Panc1 (cell line): ENCODE measurements around the gene CSTA. TPM values are rescaled to one million over a fixed set of nuclear protein-coding genes. Genes with fewer than 3 reads are reported as not detected.

Experiments
- ATAC-seq: fragments of 200-7000 bp; cut with Tn5 transposase; 2 replicates; pipeline ENCODE4 v1.9.1; 2020; ENCODE audit warnings: mild to moderate bottlenecking, moderate library complexity
- BruUV-seq: library from RNA; stranded (reverse); fragments of 400-500 nt; replicated peaks from 2 replicates; lab custom pipeline; 2021; lab: Mats Ljungman, UMichigan
- CTCF ChIA-PET: fragments of 300-600 bp; sonication (Branson Sonifier 250); formaldehyde crosslinking; loops from one replicate; lab custom pipeline; 2022; ENCODE audit warnings: antibody characterized with exemption; lab: Charles Lee
- POLR2A ChIA-PET: fragments of 300-600 bp; sonication (Branson Sonifier 250); formaldehyde crosslinking; loops from one replicate; lab custom pipeline; 2022; ENCODE audit warnings: antibody characterized with exemption; lab: Charles Lee
- DNase-seq: peaks from one replicate; pipeline ENCODE4 v3.0.0-alpha.2; 2010; ENCODE audit warnings: low read depth, low spot score
- H3K27ac ChIP-seq: 2 replicates; pipeline ENCODE4 v1.5.1; 2011; ENCODE audit warnings: mild to moderate bottlenecking, low read length, inconsistent platforms
- H3K27me3 ChIP-seq: fragments of 200-500 bp; sonication (Bioruptor generic); 2 replicates; pipeline ENCODE4 v1.6.0; 2014; ENCODE audit warnings: low read length, inconsistent platforms; ENCODE audit not compliant: control insufficient read depth, insufficient read depth
- H3K36me3 ChIP-seq: fragments of 200-500 bp; sonication (Bioruptor generic); 2 replicates; pipeline ENCODE4 v1.5.1; 2014; ENCODE audit warnings: inconsistent platforms, mild to moderate bottlenecking, low read length, moderate library complexity; ENCODE audit not compliant: control insufficient read depth, insufficient read depth
- H3K4me1 ChIP-seq: 2 replicates; pipeline ENCODE4 v1.5.1; 2011; ENCODE audit warnings: inconsistent platforms, mild to moderate bottlenecking, low read length, moderate library complexity; ENCODE audit not compliant: control insufficient read depth, insufficient read depth
- H3K4me3 ChIP-seq, 2 experiments: 2 replicates each; pipeline ENCODE4 v1.5.1; 2011 to 2012; ENCODE audit warnings: low read depth in 2 of 2, low read length in 2 of 2, mild to moderate bottlenecking in 2 of 2, inconsistent platforms in 1 of 2, moderate library complexity in 1 of 2
- H3K9me3 ChIP-seq: fragments of 200-500 bp; sonication (Bioruptor generic); 2 replicates; pipeline ENCODE4 v1.5.1; 2014; ENCODE audit warnings: low read depth, mild to moderate bottlenecking, inconsistent platforms, low read length, moderate library complexity; ENCODE audit not compliant: control insufficient read depth, insufficient read depth
- POLR2AphosphoS5 ChIP-seq: IDR thresholded peaks from 2 replicates; pipeline ENCODE4 v1.6.1; 2012; ENCODE audit warnings: mild to moderate bottlenecking, low read depth, low read length, moderate library complexity
- REST ChIP-seq, 2 experiments: IDR thresholded peaks; 2 replicates each; pipeline ENCODE4 v1.6.1; 2011 to 2012; ENCODE audit warnings: low read depth in 2 of 2, control low read depth in 1 of 2, low read length in 1 of 2, mild to moderate bottlenecking in 1 of 2, moderate library complexity in 1 of 2; ENCODE audit not compliant: insufficient read depth in 1 of 2
- SIN3A ChIP-seq: IDR thresholded peaks from 2 replicates; pipeline ENCODE4 v1.6.1; 2012; ENCODE audit warnings: low read depth, mild to moderate bottlenecking, low read length, moderate library complexity, borderline replicate concordance; ENCODE audit not compliant: insufficient read depth
- TCF7L2 ChIP-seq: IDR thresholded peaks from 2 replicates; pipeline ENCODE4 v1.6.1; 2011; ENCODE audit warnings: mild to moderate bottlenecking, low read depth, low read length, inconsistent platforms
- in situ Hi-C: cut with HindIII; loops from 2 replicates; pipeline ENCODE4 v1.10.0; 2016; ENCODE audit warnings: low sequenced_read_pairs, low pct_unique_long_range_greater_than_20kb
- intact Hi-C: fragments of 100-400 bp; cut with micrococcal nuclease; formaldehyde crosslinking; loops from one replicate; pipeline ENCODE4 v1.10.0; 2022; ENCODE audit not compliant: unreplicated experiment
- total RNA-seq: library from RNA; stranded (reverse); gene quantifications from one replicate; pipeline ENCODE4 v1.2.1, GENCODE V29; 2021; ENCODE audit not compliant: unreplicated experiment
- TF ChIP-seq, protein P1 (sequence below): fragments of 450-650 bp; IDR thresholded peaks from 2 replicates; pipeline ENCODE4 v1.5.1; 2017; ENCODE audit warnings: mild to moderate bottlenecking

CSTA gene
- total RNA-seq, 1 experiment from 2014 or later, result not detected

GRCh38 chr3:122299872-122300460 lies 25.1 kb upstream of the CSTA start:
- ChIA-PET CTCF (interaction anchor here (0.7 to 0.8 kb wide), 3 partner anchors 14 to 767 kb away, joined by 3 to 4 read pairs (median 3); no protein-coding TSS in a partner anchor), POLR2A (interaction anchor here (0.7 kb wide), 1 partner anchor 21 kb away, joined by 4 read pairs; no protein-coding TSS in a partner anchor)
- Histone ChIP-seq H3K36me3 (no peaks in the 10 kb centered on the region), H3K4me1 (no peaks in the 10 kb centered on the region), H3K27ac (no peak overlapping the region), H3K9me3 (no peaks in the 10 kb centered on the region), H3K27me3 (no peaks in the 10 kb centered on the region), H3K4me3 (no peak overlapping the region)
- intact Hi-C loops, result loop anchor here (2.0 to 10.0 kb wide), 2 partner anchors 199 to 755 kb away; partner anchors contain the start of gene POLQ
- BruUV-seq, result no TSS peak
- ATAC-seq, result peak; percentile 71; the same call in 1 of the 2 replicates
- no peak for TF ChIP-seq TCF7L2
- TF ChIP-seq, protein P1, sequence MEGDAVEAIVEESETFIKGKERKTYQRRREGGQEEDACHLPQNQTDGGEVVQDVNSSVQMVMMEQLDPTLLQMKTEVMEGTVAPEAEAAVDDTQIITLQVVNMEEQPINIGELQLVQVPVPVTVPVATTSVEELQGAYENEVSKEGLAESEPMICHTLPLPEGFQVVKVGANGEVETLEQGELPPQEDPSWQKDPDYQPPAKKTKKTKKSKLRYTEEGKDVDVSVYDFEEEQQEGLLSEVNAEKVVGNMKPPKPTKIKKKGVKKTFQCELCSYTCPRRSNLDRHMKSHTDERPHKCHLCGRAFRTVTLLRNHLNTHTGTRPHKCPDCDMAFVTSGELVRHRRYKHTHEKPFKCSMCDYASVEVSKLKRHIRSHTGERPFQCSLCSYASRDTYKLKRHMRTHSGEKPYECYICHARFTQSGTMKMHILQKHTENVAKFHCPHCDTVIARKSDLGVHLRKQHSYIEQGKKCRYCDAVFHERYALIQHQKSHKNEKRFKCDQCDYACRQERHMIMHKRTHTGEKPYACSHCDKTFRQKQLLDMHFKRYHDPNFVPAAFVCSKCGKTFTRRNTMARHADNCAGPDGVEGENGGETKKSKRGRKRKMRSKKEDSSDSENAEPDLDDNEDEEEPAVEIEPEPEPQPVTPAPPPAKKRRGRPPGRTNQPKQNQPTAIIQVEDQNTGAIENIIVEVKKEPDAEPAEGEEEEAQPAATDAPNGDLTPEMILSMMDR, result peak; percentile 84
- in situ Hi-C loops, result no loop called here
- DNase-seq, result peak; percentile 5

DNA sequence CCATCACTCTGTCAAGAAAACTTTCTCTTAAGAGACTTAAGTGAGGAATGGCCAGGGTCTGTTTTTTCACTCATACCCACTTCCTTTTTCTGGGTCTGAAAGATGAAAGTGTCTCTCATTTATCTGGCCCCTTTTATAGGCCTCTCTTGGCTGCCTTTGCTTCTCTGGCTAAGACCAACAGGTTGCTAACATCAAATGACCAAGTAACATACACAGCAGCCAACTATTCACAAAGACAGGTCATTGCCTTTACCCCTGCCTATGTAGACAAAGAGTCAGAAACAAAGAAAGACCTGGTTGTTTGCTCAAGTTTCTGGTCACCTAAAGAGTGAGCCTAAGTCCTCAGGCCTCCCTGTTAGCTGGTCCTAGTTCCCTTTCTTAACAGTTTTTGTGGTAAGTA lies 24.0 kb upstream of the CSTA start:
- TF ChIP-seq REST (IDR thresholded peaks at IDR 0.05; ENCODE audit: insufficient read depth in 1 of 2, low read depth in 2 of 2, low read length in 1 of 2), result no peak
- TF ChIP-seq POLR2AphosphoS5, result no peak
- TF ChIP-seq SIN3A, result no peak
- TF ChIP-seq, protein P1, result no peak
- no peak for TF ChIP-seq TCF7L2
- CTCF ChIA-PET, result no interaction called here
- BruUV-seq, result no TSS peak
- H3K27ac ChIP-seq, result no peak overlapping the region
- no peak for DNase-seq
- no peaks in the 10 kb centered on the region for H3K36me3 ChIP-seq
- no peak overlapping the region for H3K4me3 ChIP-seq
- H3K9me3 ChIP-seq, result no peaks in the 10 kb centered on the region
- in situ Hi-C loops (no loop called here), intact Hi-C loops (loop anchor here (2.0 kb wide), 1 partner anchor 200 kb away; no protein-coding TSS in a partner anchor)
- POLR2A ChIA-PET, result no interaction called here
- H3K27me3 ChIP-seq, result no peaks in the 10 kb centered on the region
- no peak for ATAC-seq
- peaks cover 3% of the 10 kb centered on the region; the same call in 1 of the 2 replicates for H3K4me1 ChIP-seq
